DOHH2 (cell line): ENCODE data around the gene ENOPH1.

Experiments
- H3F3A ChIP-seq: fragments of 200-600 bp; sonication (generic), shearing (Covaris generic); 2 replicates; pipeline ENCODE4 v1.6.0; 2016; ENCODE audit warnings: antibody characterized with exemption, mild to moderate bottlenecking; ENCODE audit not compliant: control insufficient read depth, insufficient read depth
- H3K27ac ChIP-seq: fragments of 200-600 bp; sonication (generic); 2 replicates; pipeline ENCODE4 v1.5.1; 2014; ENCODE audit warnings: low read depth, mild to moderate bottlenecking, low read length, moderate library complexity
- H3K27me3 ChIP-seq: fragments of 200-600 bp; sonication (generic); 2 replicates; pipeline ENCODE4 v1.6.1; 2014; ENCODE audit warnings: mild to moderate bottlenecking, low read length, mixed read lengths; ENCODE audit not compliant: control insufficient read depth
- H3K36me3 ChIP-seq: fragments of 200-600 bp; sonication (generic); 2 replicates; pipeline ENCODE4 v1.6.1; 2014; ENCODE audit warnings: mild to moderate bottlenecking, low read length, moderate library complexity, mixed read lengths; ENCODE audit not compliant: control insufficient read depth
- H3K4me1 ChIP-seq: fragments of 200-600 bp; sonication (generic); 2 replicates; pipeline ENCODE4 v1.6.1; 2014; ENCODE audit warnings: mild to moderate bottlenecking, low read length, mixed read lengths; ENCODE audit not compliant: control insufficient read depth
- H3K4me2 ChIP-seq: fragments of 200-600 bp; sonication (generic); 2 replicates; pipeline ENCODE4 v1.6.0; 2014; ENCODE audit warnings: mild to moderate bottlenecking, low read length, moderate library complexity
- H3K4me3 ChIP-seq: fragments of 200-600 bp; sonication (generic); 2 replicates; pipeline ENCODE4 v1.5.1; 2014; ENCODE audit warnings: mild to moderate bottlenecking, low read length, mixed read lengths
- H3K79me2 ChIP-seq: fragments of 200-600 bp; sonication (generic); 2 replicates; pipeline ENCODE4 v1.6.1; 2014; ENCODE audit warnings: mild to moderate bottlenecking, low read length, mixed read lengths; ENCODE audit not compliant: control insufficient read depth
- H3K9me2 ChIP-seq: fragments of 200-600 bp; sonication (generic); replicated peaks from 2 replicates; pipeline ENCODE4 v1.6.1; 2014; ENCODE audit warnings: mild to moderate bottlenecking, low read length, mixed read lengths; ENCODE audit not compliant: control insufficient read depth
- H3K9me3 ChIP-seq: fragments of 200-600 bp; sonication (generic); 2 replicates; pipeline ENCODE4 v1.6.1; 2014; ENCODE audit warnings: antibody characterized with exemption, low read length, mixed read lengths; ENCODE audit not compliant: control insufficient read depth, insufficient read depth
- H4K20me1 ChIP-seq: fragments of 200-600 bp; sonication (generic); 2 replicates; pipeline ENCODE4 v1.6.0; 2014; ENCODE audit warnings: low read depth, mild to moderate bottlenecking, antibody characterized with exemption, low read length, moderate library complexity; ENCODE audit not compliant: control insufficient read depth, insufficient read depth
- CTCF ChIP-seq: fragments of 200-600 bp; sonication (generic); IDR thresholded peaks from one replicate; pipeline ENCODE4 v1.5.1; 2014; ENCODE audit warnings: antibody characterized with exemption, mild to moderate bottlenecking, low read depth, low read length; ENCODE audit not compliant: poor library complexity, severe bottlenecking
- EZH2phosphoT487 ChIP-seq: fragments of 200-600 bp; sonication (generic); IDR thresholded peaks from 2 replicates; pipeline ENCODE4 v1.6.1; 2017; ENCODE audit warnings: borderline replicate concordance, mild to moderate bottlenecking, antibody characterized with exemption, low read length, moderate library complexity, mixed read lengths

Gene ENOPH1

GRCh38 chr4:82450966-82451755, 20.8 kb downstream of the ENOPH1 start:
- Histone ChIP-seq H3K79me2 (peaks cover 49% of the 10 kb centered on the region), H4K20me1 (no peaks in the 10 kb centered on the region), H3K4me1 (no peaks in the 10 kb centered on the region), H3K36me3 (peaks cover 75% of the 10 kb centered on the region), H3K9me3 (no peaks in the 10 kb centered on the region), H3K27ac (no peak overlapping the region), H3K27me3 (no peaks in the 10 kb centered on the region), H3F3A (no peaks in the 10 kb centered on the region), H3K4me2 (no peak overlapping the region), H3K9me2 (no peaks in the 10 kb centered on the region), H3K4me3 (no peak overlapping the region)
- TF ChIP-seq CTCF = no peak
- TF ChIP-seq EZH2phosphoT487 = no peak

GRCh38 chr4:82452026-82452425, 21.6 kb downstream of the ENOPH1 start:
- H3K4me1 ChIP-seq = no peaks in the 10 kb centered on the region
- H3F3A ChIP-seq = no peaks in the 10 kb centered on the region
- TF ChIP-seq EZH2phosphoT487 (no peak), CTCF (no peak)
- peaks cover 44% of the 10 kb centered on the region for H3K79me2 ChIP-seq
- H3K9me3 ChIP-seq = no peaks in the 10 kb centered on the region
- no peak overlapping the region for H3K27ac ChIP-seq
- H3K4me3 ChIP-seq = no peak overlapping the region
- no peaks in the 10 kb centered on the region for H3K27me3 ChIP-seq
- no peaks in the 10 kb centered on the region for H3K9me2 ChIP-seq
- H3K36me3 ChIP-seq = peaks cover 83% of the 10 kb centered on the region
- no peak overlapping the region for H3K4me2 ChIP-seq
- H4K20me1 ChIP-seq = no peaks in the 10 kb centered on the region

- Histone ChIP-seq H3K79me2 (peaks cover 5% of the 10 kb centered on the region; the same call in 1 of the 2 replicates), H3K36me3 (peaks cover 85% of the 10 kb centered on the region), H3K4me1 (0 out of 2 replicates have a peak, but pooled peaks cover 4% of the 10 kb centered on the region), H3K27me3 (no peaks in the 10 kb centered on the region), H3K9me3 (no peaks in the 10 kb centered on the region), H3K9me2 (no peaks in the 10 kb centered on the region), H3K4me3 (no peak overlapping the region), H4K20me1 (no peaks in the 10 kb centered on the region), H3K4me2 (no peak overlapping the region), H3F3A (peaks cover 27% of the 10 kb centered on the region), H3K27ac (no peak overlapping the region)
- TF ChIP-seq CTCF = no peak
- TF ChIP-seq EZH2phosphoT487 = no peak
These were observed 26.9 kb downstream of the ENOPH1 start for GRCh38 chr4:82457266-82457665.
